ENCODE data around the gene TP63. TPM values are rescaled to one million over a fixed set of nuclear protein-coding genes. Genes with fewer than 3 reads are reported as not detected.

Gene TP63
- total RNA-seq, 1 donor from 2014 or later: 144 TPM

DNA sequence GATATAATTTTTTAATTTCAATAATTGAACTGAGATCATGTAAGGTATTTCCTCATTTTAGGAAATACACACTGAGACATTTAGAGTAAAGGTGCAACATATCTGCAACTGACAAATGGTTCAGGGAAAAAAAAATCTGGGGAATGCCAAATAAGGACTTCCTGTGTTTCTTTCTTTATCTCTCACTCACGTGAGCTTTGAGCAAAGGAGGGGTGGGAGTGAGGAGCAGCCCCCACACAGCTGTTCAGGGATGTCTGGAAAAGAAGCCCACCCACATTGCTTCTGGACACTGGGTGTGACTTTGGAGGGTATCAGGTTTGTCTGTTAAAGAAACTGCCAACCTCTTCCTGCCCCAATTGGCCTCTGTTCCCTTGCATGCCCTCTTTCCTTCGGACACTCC is 5.6 kb upstream of the TP63 start:
- H3K36me3 ChIP-seq: no peaks in the 10 kb centered on the region
- DNase-seq (ENCODE audit: extremely low spot score in 2 of 2): no peak
- no peaks in the 10 kb centered on the region for H3K9me3 ChIP-seq
- no peaks in the 10 kb centered on the region for H3K27me3 ChIP-seq
- intact Hi-C loops (cut with DNase I): no loop called here
- H3K27ac ChIP-seq: no peak overlapping the region
- H3K4me3 ChIP-seq: no peak overlapping the region
- peaks cover 8% of the 10 kb centered on the region for H3K4me1 ChIP-seq
- TF ChIP-seq POLR2AphosphoS5 (IDR thresholded peaks at IDR 0.05; ENCODE audit: insufficient read depth in 1 of 2, low read depth in 1 of 2) (no peak), POLR2A (IDR thresholded peaks at IDR 0.05) (no peak)
- TF ChIP-seq, protein P1, sequence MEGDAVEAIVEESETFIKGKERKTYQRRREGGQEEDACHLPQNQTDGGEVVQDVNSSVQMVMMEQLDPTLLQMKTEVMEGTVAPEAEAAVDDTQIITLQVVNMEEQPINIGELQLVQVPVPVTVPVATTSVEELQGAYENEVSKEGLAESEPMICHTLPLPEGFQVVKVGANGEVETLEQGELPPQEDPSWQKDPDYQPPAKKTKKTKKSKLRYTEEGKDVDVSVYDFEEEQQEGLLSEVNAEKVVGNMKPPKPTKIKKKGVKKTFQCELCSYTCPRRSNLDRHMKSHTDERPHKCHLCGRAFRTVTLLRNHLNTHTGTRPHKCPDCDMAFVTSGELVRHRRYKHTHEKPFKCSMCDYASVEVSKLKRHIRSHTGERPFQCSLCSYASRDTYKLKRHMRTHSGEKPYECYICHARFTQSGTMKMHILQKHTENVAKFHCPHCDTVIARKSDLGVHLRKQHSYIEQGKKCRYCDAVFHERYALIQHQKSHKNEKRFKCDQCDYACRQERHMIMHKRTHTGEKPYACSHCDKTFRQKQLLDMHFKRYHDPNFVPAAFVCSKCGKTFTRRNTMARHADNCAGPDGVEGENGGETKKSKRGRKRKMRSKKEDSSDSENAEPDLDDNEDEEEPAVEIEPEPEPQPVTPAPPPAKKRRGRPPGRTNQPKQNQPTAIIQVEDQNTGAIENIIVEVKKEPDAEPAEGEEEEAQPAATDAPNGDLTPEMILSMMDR (IDR thresholded peaks at IDR 0.05): no peak

- no peaks in the 10 kb centered on the region for H3K36me3 ChIP-seq
- no peak overlapping the region for H3K4me3 ChIP-seq
- TF ChIP-seq POLR2AphosphoS5 (IDR thresholded peaks at IDR 0.05; ENCODE audit: insufficient read depth in 1 of 2, low read depth in 1 of 2) (no peak), POLR2A (IDR thresholded peaks at IDR 0.05) (no peak)
- TF ChIP-seq, protein P1 (IDR thresholded peaks at IDR 0.05): no peak
- no peaks in the 10 kb centered on the region for H3K9me3 ChIP-seq
- H3K4me1 ChIP-seq: peaks cover 8% of the 10 kb centered on the region
- H3K27me3 ChIP-seq: no peaks in the 10 kb centered on the region
- H3K27ac ChIP-seq: no peak overlapping the region
- intact Hi-C loops (cut with DNase I): no loop called here
- DNase-seq (ENCODE audit: extremely low spot score in 2 of 2): no peak
Measured at GRCh38 chr3:189626286-189626685, 4.9 kb upstream of the TP63 start.

GRCh38 chr3:189629803-189630455 is 1.3 kb upstream of the TP63 start:
- intact Hi-C loops (cut with DNase I): no loop called here
- Histone ChIP-seq H3K4me3 (no peak overlapping the region), H3K27ac (no peak overlapping the region), H3K4me1 (peaks cover 8% of the 10 kb centered on the region), H3K9me3 (no peaks in the 10 kb centered on the region), H3K36me3 (no peaks in the 10 kb centered on the region), H3K27me3 (no peaks in the 10 kb centered on the region)
- TF ChIP-seq POLR2A (IDR thresholded peaks at IDR 0.05) (no peak), POLR2AphosphoS5 (IDR thresholded peaks at IDR 0.05; ENCODE audit: insufficient read depth in 1 of 2, low read depth in 1 of 2) (no peak)
- TF ChIP-seq, protein P1 (IDR thresholded peaks at IDR 0.05): no peak
- no peak for DNase-seq (ENCODE audit: extremely low spot score in 2 of 2)

GRCh38 chr3:189630767-189631372 is 319 bp upstream of the TP63 start:
- Histone ChIP-seq H3K27me3 (no peaks in the 10 kb centered on the region), H3K36me3 (no peaks in the 10 kb centered on the region), H3K27ac (no peak overlapping the region), H3K4me1 (peaks cover 8% of the 10 kb centered on the region), H3K4me3 (no peak overlapping the region), H3K9me3 (no peaks in the 10 kb centered on the region)
- no peak for DNase-seq (ENCODE audit: extremely low spot score in 2 of 2)
- intact Hi-C loops (cut with DNase I): no loop called here
- TF ChIP-seq POLR2A (IDR thresholded peaks at IDR 0.05) (no peak), POLR2AphosphoS5 (IDR thresholded peaks at IDR 0.05; ENCODE audit: insufficient read depth in 1 of 2, low read depth in 1 of 2) (no peak)
- TF ChIP-seq, protein P1 (IDR thresholded peaks at IDR 0.05): no peak

- TF ChIP-seq POLR2A (IDR thresholded peaks at IDR 0.05) (no peak), POLR2AphosphoS5 (IDR thresholded peaks at IDR 0.05; ENCODE audit: insufficient read depth in 1 of 2, low read depth in 1 of 2) (no peak)
- TF ChIP-seq, protein P1 (IDR thresholded peaks at IDR 0.05): no peak
- Histone ChIP-seq H3K27me3 (no peaks in the 10 kb centered on the region), H3K4me1 (peaks cover 8% of the 10 kb centered on the region), H3K27ac (no peak overlapping the region), H3K36me3 (no peaks in the 10 kb centered on the region), H3K9me3 (no peaks in the 10 kb centered on the region), H3K4me3 (no peak overlapping the region)
- no peak for DNase-seq (ENCODE audit: extremely low spot score in 2 of 2)
- intact Hi-C loops (cut with DNase I): no loop called here
Measured at GRCh38 chr3:189631409-189631808, 220 bp downstream of the TP63 start.
